Effector memory CD4-positive, alpha-beta T cell (primary cell): Measurements from ENCODE around the gene ARFRP1.

ENCODE experiments used
- DNase-seq, 3 donors: peaks; one replicate each; pipeline ENCODE4 v3.0.0-alpha.2; 2020
- H3K27ac ChIP-seq: 2 replicates; pipeline ENCODE4 v1.7.0; 2013; ENCODE audit warnings: mild to moderate bottlenecking, low read length, moderate library complexity; ENCODE audit not compliant: insufficient read depth, poor library complexity, severe bottlenecking
- H3K27me3 ChIP-seq: replicated peaks from 2 replicates; pipeline ENCODE4 v1.7.0; 2013; ENCODE audit warnings: mild to moderate bottlenecking, low read length; ENCODE audit not compliant: insufficient read depth, control insufficient read depth, poor library complexity, severe bottlenecking
- H3K36me3 ChIP-seq: 2 replicates; pipeline ENCODE4 v1.7.0; 2013; ENCODE audit warnings: mild to moderate bottlenecking, low read length, moderate library complexity; ENCODE audit not compliant: control insufficient read depth, insufficient read depth
- H3K4me1 ChIP-seq: 2 replicates; pipeline ENCODE4 v1.7.0; 2013; ENCODE audit warnings: low read length, mild to moderate bottlenecking; ENCODE audit not compliant: control insufficient read depth, insufficient read depth, poor library complexity, severe bottlenecking
- H3K4me3 ChIP-seq: 2 replicates; pipeline ENCODE4 v1.7.0; 2013; ENCODE audit warnings: low read length, low read depth, mild to moderate bottlenecking; ENCODE audit not compliant: insufficient read depth, poor library complexity, severe bottlenecking
- H3K9me3 ChIP-seq: 2 replicates; pipeline ENCODE4 v1.7.0; 2013; ENCODE audit warnings: mild to moderate bottlenecking, low read length, moderate library complexity; ENCODE audit not compliant: control insufficient read depth

The ARFRP1 gene

GRCh38 chr20:63743210-63743970 is 35.6 kb upstream of the ARFRP1 start:
- Histone ChIP-seq H3K27me3 (no peaks in the 10 kb centered on the region), H3K9me3 (no peaks in the 10 kb centered on the region), H3K4me3 (no peak overlapping the region), H3K36me3 (peaks cover 25% of the 10 kb centered on the region), H3K4me1 (peaks cover 18% of the 10 kb centered on the region), H3K27ac (no peak overlapping the region)
- DNase-seq, result no peak

- no peak overlapping the region for H3K4me3 ChIP-seq
- no peak for DNase-seq
Measured at GRCh38 chr20:63742381-63743024, 34.7 kb upstream of the ARFRP1 start.

GRCh38 chr20:63741676-63742380 is 34.1 kb upstream of the ARFRP1 start:
- Histone ChIP-seq H3K36me3 (peaks cover 25% of the 10 kb centered on the region), H3K4me3 (no peak overlapping the region), H3K9me3 (no peaks in the 10 kb centered on the region), H3K4me1 (peaks cover 21% of the 10 kb centered on the region), H3K27ac (peak overlapping the region; percentile 67), H3K27me3 (no peaks in the 10 kb centered on the region)
- DNase-seq, result no peak

More at GRCh38 chr20:63742381-63743024, 34.7 kb upstream of the ARFRP1 start:
- H3K9me3 ChIP-seq, result no peaks in the 10 kb centered on the region
- H3K27ac ChIP-seq, result no peak overlapping the region
- peaks cover 21% of the 10 kb centered on the region for H3K4me1 ChIP-seq
- peaks cover 25% of the 10 kb centered on the region for H3K36me3 ChIP-seq
- H3K27me3 ChIP-seq, result no peaks in the 10 kb centered on the region

GRCh38 chr20:63741354-63741675 is 33.5 kb upstream of the ARFRP1 start:
- no peaks in the 10 kb centered on the region for H3K9me3 ChIP-seq
- H3K36me3 ChIP-seq, result peaks cover 25% of the 10 kb centered on the region
- peaks cover 21% of the 10 kb centered on the region for H3K4me1 ChIP-seq
- no peaks in the 10 kb centered on the region for H3K27me3 ChIP-seq
- peak overlapping the region; percentile 66 for H3K4me3 ChIP-seq
- DNase-seq, result no peak
- H3K27ac ChIP-seq, result peak overlapping the region; percentile 67

GRCh38 chr20:63740627-63741353 is 33.0 kb upstream of the ARFRP1 start:
- no peak for DNase-seq

GRCh38 chr20:63740070-63740626 is 32.4 kb upstream of the ARFRP1 start:
- peaks cover 31% of the 10 kb centered on the region for H3K36me3 ChIP-seq
- H3K4me3 ChIP-seq, result peak overlapping the region; percentile 66
- peak; percentile 45 to 64 (median 52) for DNase-seq
- H3K27ac ChIP-seq, result peak overlapping the region; percentile 67
- peaks cover 27% of the 10 kb centered on the region for H3K4me1 ChIP-seq
- no peaks in the 10 kb centered on the region for H3K27me3 ChIP-seq
- no peaks in the 10 kb centered on the region for H3K9me3 ChIP-seq

More at GRCh38 chr20:63740627-63741353, 33.0 kb upstream of the ARFRP1 start:
- peak overlapping the region; percentile 66 for H3K4me3 ChIP-seq
- H3K9me3 ChIP-seq, result no peaks in the 10 kb centered on the region
- H3K27ac ChIP-seq, result peak overlapping the region; percentile 67
- H3K36me3 ChIP-seq, result peaks cover 25% of the 10 kb centered on the region
- peaks cover 26% of the 10 kb centered on the region for H3K4me1 ChIP-seq
- H3K27me3 ChIP-seq, result no peaks in the 10 kb centered on the region

- no peaks in the 10 kb centered on the region for H3K9me3 ChIP-seq
- H3K4me1 ChIP-seq, result peaks cover 27% of the 10 kb centered on the region
- peaks cover 39% of the 10 kb centered on the region for H3K36me3 ChIP-seq
- peak within 1 kb of the TSS; percentile 67 for H3K27ac ChIP-seq
- peak within 1 kb of the TSS; percentile 70 for H3K4me3 ChIP-seq
- no peaks in the 10 kb centered on the region for H3K27me3 ChIP-seq
- peak; percentile 53 to 68 (median 58) for DNase-seq
Measured at GRCh38 chr20:63739130-63740069, 31.6 kb upstream of the ARFRP1 start, which contains the start of gene SLC2A4RG. Gene SLC2A4RG (plus strand): TSS chr20:63739776. CDS start chr20:63739913, 137 bp downstream.

- H3K4me3 ChIP-seq, result peak overlapping the region; percentile 70
- peak in 2 of 3 donors; percentile 29 to 32 for DNase-seq
- H3K36me3 ChIP-seq, result peaks cover 46% of the 10 kb centered on the region
- H3K27me3 ChIP-seq, result no peaks in the 10 kb centered on the region
- H3K9me3 ChIP-seq, result no peaks in the 10 kb centered on the region
- H3K4me1 ChIP-seq, result peaks cover 27% of the 10 kb centered on the region
- peak overlapping the region; percentile 45 for H3K27ac ChIP-seq
Measured at GRCh38 chr20:63738687-63739129, 30.9 kb upstream of the ARFRP1 start.
